Thyroid gland (tissue), 4 donors: ENCODE data around the gene ALAS1. TPM values are rescaled to one million over a fixed set of nuclear protein-coding genes. Genes with fewer than 3 reads are reported as not detected.

ENCODE experiments used
- DNase-seq, 2 donors: peaks; one replicate each; pipeline ENCODE4 v3.0.0-alpha.2; 2019
- H3K27ac ChIP-seq, 3 donors: fragments of 200-600 bp; sonication (generic); 1 replicate in 2 of 3; 2 replicates in 1 of 3; pipeline ENCODE4 v1.5.1; 2016 to 2019; ENCODE audit warnings: mild to moderate bottlenecking in 1 of 3, moderate library complexity in 1 of 3
- H3K27me3 ChIP-seq: fragments of 200-600 bp; sonication (generic); one replicate; pipeline ENCODE4 v1.5.1; 2019
- H3K36me3 ChIP-seq, 2 donors: fragments of 200-600 bp; sonication (generic); one replicate each; pipeline ENCODE4 v1.5.1; 2016 to 2019
- H3K4me1 ChIP-seq, 2 donors: fragments of 200-600 bp; sonication (generic); one replicate each; pipeline ENCODE4 v1.5.1; 2017 to 2019
- H3K4me3 ChIP-seq, 3 donors: fragments of 200-600 bp; sonication (generic); replicated peaks in 1 of 3; 1 replicate in 2 of 3; 2 replicates in 1 of 3; pipeline ENCODE4 v1.5.1; 2016; ENCODE audit warnings: mild to moderate bottlenecking in 1 of 3
- H3K9me3 ChIP-seq: fragments of 200-600 bp; sonication (generic); one replicate; pipeline ENCODE4 v1.5.1; 2017
- POLR2A ChIP-seq, 2 donors: fragments of 450-650 bp; IDR thresholded peaks; one replicate each; pipeline ENCODE4 v1.6.1; 2017; ENCODE audit warnings: antibody characterized with exemption in 2 of 2, mild to moderate bottlenecking in 2 of 2, moderate library complexity in 1 of 2
- WGBS, 2 donors: methylation state at CpG; one replicate each; pipeline ENCODE4 v1.1.5; 2017; 5-methylcytosine and 5-hydroxymethylcytosine counted together
- intact Hi-C: fragments of 100-400 bp; cut with DNase I; formaldehyde crosslinking; loops from one replicate; pipeline ENCODE4 v1.15.1; 2023
- total RNA-seq, 4 donors: library from RNA; depleted of rRNA; stranded (reverse); fragments of >200 nt; gene quantifications; one replicate each; pipeline ENCODE4 v1.2.3, GENCODE V29; 2016
- TF ChIP-seq, protein P1 (sequence below), 6 experiments: fragments of 200-600 bp in 3 of 6; fragments of 450-650 bp in 3 of 6; sonication (generic) in 3 of 6; IDR thresholded peaks; one replicate each; pipeline ENCODE4 v1.5.1; 2016 to 2019; ENCODE audit warnings: antibody characterized with exemption in 6 of 6, mild to moderate bottlenecking in 2 of 6, inconsistent platforms in 1 of 6, moderate library complexity in 1 of 6

ALAS1 gene
- total RNA-seq, 4 donors from 2014 or later: 27.7 to 51.9 (median 45.9) TPM

DNA sequence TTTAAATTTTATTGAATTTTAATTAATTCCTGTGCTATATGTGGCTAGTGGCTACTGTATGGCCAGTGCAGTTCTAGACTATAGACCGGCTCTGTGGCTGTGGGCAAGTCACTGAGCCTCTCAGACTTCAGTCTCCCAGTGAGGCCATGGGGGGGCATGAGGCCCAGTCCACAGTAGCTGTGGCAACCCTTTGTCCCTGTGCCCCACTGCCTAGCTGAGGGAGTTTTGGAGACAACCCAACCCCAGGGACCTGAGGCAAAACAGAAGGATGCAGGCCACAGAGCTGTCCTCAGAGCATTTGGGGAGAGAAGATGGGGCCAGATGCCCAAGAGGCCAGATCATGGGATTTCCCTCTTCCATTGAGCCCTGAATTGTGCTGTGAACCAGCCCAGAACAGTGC, 24.9 kb upstream of the ALAS1 start:
- Histone ChIP-seq H3K4me1 (no peaks in the 10 kb centered on the region), H3K4me3 (no peak overlapping the region), H3K9me3 (no peaks in the 10 kb centered on the region), H3K36me3 (no peaks in the 10 kb centered on the region), H3K27me3 (no peaks in the 10 kb centered on the region), H3K27ac (no peak overlapping the region)
- 100% methylated on average over 1 of the region's 1 CpG for whole genome bisulfite sequencing, 2 donors
- intact Hi-C loops: no loop called here
- TF ChIP-seq POLR2A (IDR thresholded peaks at IDR 0.05): no peak
- TF ChIP-seq, protein P1, sequence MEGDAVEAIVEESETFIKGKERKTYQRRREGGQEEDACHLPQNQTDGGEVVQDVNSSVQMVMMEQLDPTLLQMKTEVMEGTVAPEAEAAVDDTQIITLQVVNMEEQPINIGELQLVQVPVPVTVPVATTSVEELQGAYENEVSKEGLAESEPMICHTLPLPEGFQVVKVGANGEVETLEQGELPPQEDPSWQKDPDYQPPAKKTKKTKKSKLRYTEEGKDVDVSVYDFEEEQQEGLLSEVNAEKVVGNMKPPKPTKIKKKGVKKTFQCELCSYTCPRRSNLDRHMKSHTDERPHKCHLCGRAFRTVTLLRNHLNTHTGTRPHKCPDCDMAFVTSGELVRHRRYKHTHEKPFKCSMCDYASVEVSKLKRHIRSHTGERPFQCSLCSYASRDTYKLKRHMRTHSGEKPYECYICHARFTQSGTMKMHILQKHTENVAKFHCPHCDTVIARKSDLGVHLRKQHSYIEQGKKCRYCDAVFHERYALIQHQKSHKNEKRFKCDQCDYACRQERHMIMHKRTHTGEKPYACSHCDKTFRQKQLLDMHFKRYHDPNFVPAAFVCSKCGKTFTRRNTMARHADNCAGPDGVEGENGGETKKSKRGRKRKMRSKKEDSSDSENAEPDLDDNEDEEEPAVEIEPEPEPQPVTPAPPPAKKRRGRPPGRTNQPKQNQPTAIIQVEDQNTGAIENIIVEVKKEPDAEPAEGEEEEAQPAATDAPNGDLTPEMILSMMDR (IDR thresholded peaks at IDR 0.05): no peak
- no peak for DNase-seq

DNA sequence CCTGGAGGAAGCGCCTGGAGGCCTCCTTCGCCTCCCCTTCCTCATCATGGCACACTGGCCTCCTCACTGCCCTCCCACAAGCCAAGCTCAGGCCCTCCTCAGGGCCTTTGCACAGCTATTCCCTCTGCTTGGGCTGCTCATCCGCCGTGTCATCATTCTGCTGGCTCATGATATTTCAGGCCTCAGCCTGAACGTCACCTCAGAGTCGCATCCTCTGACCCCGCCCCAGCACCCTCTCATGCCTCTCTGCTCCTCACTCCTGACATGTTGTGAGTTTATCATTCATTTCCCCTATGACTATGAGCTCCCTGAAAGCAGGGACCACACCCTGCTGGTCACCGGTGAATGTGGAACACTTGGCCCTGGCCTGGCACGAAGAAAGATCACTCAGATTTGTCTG, 23.1 kb upstream of the ALAS1 start:
- intact Hi-C loops: no loop called here
- TF ChIP-seq POLR2A (IDR thresholded peaks at IDR 0.05): no peak
- TF ChIP-seq, protein P1 (IDR thresholded peaks at IDR 0.05): no peak
- DNase-seq: no peak

DNA sequence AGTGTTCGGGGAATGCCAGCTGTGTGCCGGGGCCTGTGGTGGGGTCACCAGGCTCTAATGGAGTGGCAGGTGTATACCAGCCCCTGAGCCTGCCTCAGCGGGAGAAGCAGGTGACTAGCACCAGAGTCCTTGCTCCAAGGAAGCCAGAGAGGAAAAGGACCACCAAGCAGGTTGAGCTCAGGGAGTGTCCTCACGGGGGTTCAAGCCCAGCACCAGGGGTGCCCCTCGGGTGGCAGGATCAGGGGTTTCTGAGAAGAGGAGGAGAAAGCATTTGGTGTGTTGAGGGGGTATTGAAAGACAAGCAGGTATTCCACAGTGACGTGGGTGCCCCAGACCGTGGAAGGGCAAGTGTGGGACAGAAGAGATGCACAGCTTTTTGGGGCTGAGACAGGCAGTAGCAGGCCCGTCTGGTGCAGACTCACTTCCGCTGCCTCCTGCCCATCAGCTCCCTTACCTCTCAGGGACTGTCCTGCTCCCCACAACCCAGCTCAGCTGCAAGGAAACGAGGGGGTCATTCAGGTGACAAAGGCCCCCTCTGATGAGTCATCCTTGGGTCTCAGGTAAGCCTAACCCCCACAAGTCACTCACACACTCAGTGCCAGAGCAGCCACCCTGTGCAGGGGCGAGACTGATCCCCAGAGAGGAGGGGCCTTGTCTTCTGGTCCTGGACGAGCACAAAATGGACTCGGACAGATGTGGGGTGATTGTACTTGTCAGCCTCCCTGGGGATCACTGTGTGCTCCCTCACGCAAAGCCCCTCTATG, 22.4 kb upstream of the ALAS1 start:
- intact Hi-C loops: no loop called here
- no peaks in the 10 kb centered on the region for H3K4me1 ChIP-seq
- TF ChIP-seq POLR2A (IDR thresholded peaks at IDR 0.05): no peak
- TF ChIP-seq, protein P1 (IDR thresholded peaks at IDR 0.05): no peak
- H3K9me3 ChIP-seq: no peaks in the 10 kb centered on the region
- no peak for DNase-seq
- H3K27me3 ChIP-seq: no peaks in the 10 kb centered on the region
- no peaks in the 10 kb centered on the region for H3K36me3 ChIP-seq
- 93 to 95% methylated on average over 12 to 14 of the region's 14 CpGs for WGBS, 2 donors
- no peak overlapping the region for H3K27ac ChIP-seq
- no peak overlapping the region for H3K4me3 ChIP-seq

More for the DNA sequence above, 23.1 kb upstream of the ALAS1 start:
- 92 to 94% methylated on average over 9 of the region's 9 CpGs for WGBS, 2 donors
- H3K27me3 ChIP-seq: no peaks in the 10 kb centered on the region
- H3K4me3 ChIP-seq: no peak overlapping the region
- no peak overlapping the region for H3K27ac ChIP-seq
- no peaks in the 10 kb centered on the region for H3K9me3 ChIP-seq
- H3K4me1 ChIP-seq: no peaks in the 10 kb centered on the region
- H3K36me3 ChIP-seq: no peaks in the 10 kb centered on the region

DNA sequence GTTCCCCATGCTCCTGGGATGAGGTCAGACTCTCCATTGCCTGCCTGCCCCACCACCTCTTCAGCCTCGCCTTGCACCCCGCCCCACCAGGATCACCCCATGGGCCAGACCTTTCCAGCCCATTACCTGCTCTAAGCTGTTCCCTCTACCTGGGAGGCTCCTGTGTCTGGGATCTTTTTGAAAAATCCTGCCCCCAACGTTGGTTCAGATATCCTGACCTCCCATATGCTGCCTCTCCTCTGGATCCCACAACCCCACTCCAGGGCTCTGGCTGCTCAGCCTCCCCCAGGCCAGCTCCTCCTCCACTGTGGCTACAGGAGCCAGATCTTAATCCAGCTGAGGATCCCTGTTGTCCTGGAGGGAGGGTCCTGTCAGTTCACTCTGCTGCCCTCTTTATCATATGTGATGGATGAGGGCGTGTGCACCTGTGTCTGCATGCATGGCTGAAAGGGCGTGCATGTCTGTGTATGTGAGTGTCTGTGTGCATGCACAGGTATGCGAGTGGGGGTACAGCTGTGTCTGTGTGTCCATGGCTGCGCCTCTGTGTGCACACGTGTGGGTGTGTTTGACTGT, 21.7 kb upstream of the ALAS1 start:
- TF ChIP-seq, protein P1 (IDR thresholded peaks at IDR 0.05): no peak
- no peak for TF ChIP-seq POLR2A (IDR thresholded peaks at IDR 0.05)
- WGBS, 2 donors: 85 to 92% methylated on average over 8 of the region's 8 CpGs

More for the DNA sequence above, 21.7 kb upstream of the ALAS1 start:
- Histone ChIP-seq H3K4me3 (no peak overlapping the region), H3K4me1 (peaks cover 0 to under 1% of the 10 kb centered on the region in 2 donors), H3K27ac (no peak overlapping the region), H3K27me3 (no peaks in the 10 kb centered on the region), H3K9me3 (no peaks in the 10 kb centered on the region), H3K36me3 (no peaks in the 10 kb centered on the region)
- no peak for DNase-seq
- intact Hi-C loops: no loop called here
